ENCODE measurements around the gene HS3ST3B1. TPM values are rescaled to one million over a fixed set of nuclear protein-coding genes. Genes with fewer than 3 reads are reported as not detected.

HS3ST3B1 gene
- total RNA-seq, 1 experiment from 2014 or later: not detected

GRCh38 chr17:14289162-14289561, 11.7 kb upstream of the HS3ST3B1 start:
- Histone ChIP-seq H3K36me3 (ENCODE audit: insufficient read depth, low read length) (no peaks in the 10 kb centered on the region), H3K4me2 (ENCODE audit: low read depth, low read length, poor library complexity, severe bottlenecking) (no peak overlapping the region), H3K4me1 (ENCODE audit: low read length) (no peaks in the 10 kb centered on the region), H3K9me3 (ENCODE audit: low read length) (no peaks in the 10 kb centered on the region), H3K4me3 (ENCODE audit: low read length) (no peak overlapping the region), H4K20me1 (ENCODE audit: insufficient read depth, low read depth, low read length) (no peaks in the 10 kb centered on the region), H2AFZ (ENCODE audit: low read length) (no peak overlapping the region), H3K79me2 (ENCODE audit: low read length) (no peaks in the 10 kb centered on the region), H3K9ac (ENCODE audit: low read length) (no peak overlapping the region), H3K27ac (ENCODE audit: low read length) (no peak overlapping the region), H3K9me2 (replicated peaks; ENCODE audit: insufficient read depth, low read length) (no peaks in the 10 kb centered on the region), H3K27me3 (ENCODE audit: low read length) (no peaks in the 10 kb centered on the region)
- DNase-seq: no peak

- H3K36me3 ChIP-seq (ENCODE audit: insufficient read depth, low read length): no peaks in the 10 kb centered on the region
- DNase-seq: no peak
- no peaks in the 10 kb centered on the region for H3K27me3 ChIP-seq (ENCODE audit: low read length)
- no peaks in the 10 kb centered on the region for H4K20me1 ChIP-seq (ENCODE audit: insufficient read depth, low read depth, low read length)
- no peaks in the 10 kb centered on the region for H3K9me3 ChIP-seq (ENCODE audit: low read length)
- no peaks in the 10 kb centered on the region for H3K4me1 ChIP-seq (ENCODE audit: low read length)
- no peak overlapping the region for H3K27ac ChIP-seq (ENCODE audit: low read length)
- no peak overlapping the region for H3K9ac ChIP-seq (ENCODE audit: low read length)
- no peaks in the 10 kb centered on the region for H3K79me2 ChIP-seq (ENCODE audit: low read length)
- no peak overlapping the region for H3K4me2 ChIP-seq (ENCODE audit: low read depth, low read length, poor library complexity, severe bottlenecking)
- H2AFZ ChIP-seq (ENCODE audit: low read length): no peak overlapping the region
- H3K4me3 ChIP-seq (ENCODE audit: low read length): no peak overlapping the region
- H3K9me2 ChIP-seq (replicated peaks; ENCODE audit: insufficient read depth, low read length): no peaks in the 10 kb centered on the region
Measured at GRCh38 chr17:14294876-14295275, 6.0 kb upstream of the HS3ST3B1 start.

- Histone ChIP-seq H3K79me2 (ENCODE audit: low read length) (no peaks in the 10 kb centered on the region), H3K27ac (ENCODE audit: low read length) (no peak overlapping the region), H3K9me3 (ENCODE audit: low read length) (no peaks in the 10 kb centered on the region), H3K9ac (ENCODE audit: low read length) (no peak overlapping the region), H3K27me3 (ENCODE audit: low read length) (no peaks in the 10 kb centered on the region), H3K4me3 (ENCODE audit: low read length) (no peak overlapping the region), H2AFZ (ENCODE audit: low read length) (no peak overlapping the region), H3K4me1 (ENCODE audit: low read length) (no peaks in the 10 kb centered on the region), H3K9me2 (replicated peaks; ENCODE audit: insufficient read depth, low read length) (no peaks in the 10 kb centered on the region), H4K20me1 (ENCODE audit: insufficient read depth, low read depth, low read length) (no peaks in the 10 kb centered on the region), H3K36me3 (ENCODE audit: insufficient read depth, low read length) (no peaks in the 10 kb centered on the region), H3K4me2 (ENCODE audit: low read depth, low read length, poor library complexity, severe bottlenecking) (no peak overlapping the region)
- DNase-seq: no peak
Measured at GRCh38 chr17:14295676-14296075, 5.2 kb upstream of the HS3ST3B1 start.

- Histone ChIP-seq H3K79me2 (ENCODE audit: low read length) (no peaks in the 10 kb centered on the region), H3K27me3 (ENCODE audit: low read length) (no peaks in the 10 kb centered on the region), H3K9me3 (ENCODE audit: low read length) (no peaks in the 10 kb centered on the region), H3K4me3 (ENCODE audit: low read length) (no peak overlapping the region), H3K36me3 (ENCODE audit: insufficient read depth, low read length) (no peaks in the 10 kb centered on the region), H3K27ac (ENCODE audit: low read length) (no peak overlapping the region), H3K4me2 (ENCODE audit: low read depth, low read length, poor library complexity, severe bottlenecking) (no peak overlapping the region), H3K9me2 (replicated peaks; ENCODE audit: insufficient read depth, low read length) (no peaks in the 10 kb centered on the region), H4K20me1 (ENCODE audit: insufficient read depth, low read depth, low read length) (no peaks in the 10 kb centered on the region), H3K9ac (ENCODE audit: low read length) (no peak overlapping the region), H2AFZ (ENCODE audit: low read length) (no peak overlapping the region), H3K4me1 (ENCODE audit: low read length) (no peaks in the 10 kb centered on the region)
- no peak for DNase-seq
Measured at GRCh38 chr17:14296166-14296910, 4.5 kb upstream of the HS3ST3B1 start.

- DNase-seq: no peak
- no peaks in the 10 kb centered on the region for H3K36me3 ChIP-seq (ENCODE audit: insufficient read depth, low read length)
- H3K9ac ChIP-seq (ENCODE audit: low read length): no peak overlapping the region
- no peak overlapping the region for H3K4me3 ChIP-seq (ENCODE audit: low read length)
- no peaks in the 10 kb centered on the region for H3K9me3 ChIP-seq (ENCODE audit: low read length)
- H3K9me2 ChIP-seq (replicated peaks; ENCODE audit: insufficient read depth, low read length): no peaks in the 10 kb centered on the region
- no peak overlapping the region for H3K4me2 ChIP-seq (ENCODE audit: low read depth, low read length, poor library complexity, severe bottlenecking)
- H2AFZ ChIP-seq (ENCODE audit: low read length): no peak overlapping the region
- H3K79me2 ChIP-seq (ENCODE audit: low read length): no peaks in the 10 kb centered on the region
- H3K4me1 ChIP-seq (ENCODE audit: low read length): peaks cover 3% of the 10 kb centered on the region
- no peaks in the 10 kb centered on the region for H4K20me1 ChIP-seq (ENCODE audit: insufficient read depth, low read depth, low read length)
- no peaks in the 10 kb centered on the region for H3K27me3 ChIP-seq (ENCODE audit: low read length)
- H3K27ac ChIP-seq (ENCODE audit: low read length): no peak overlapping the region
Measured at GRCh38 chr17:14297161-14297851, 3.6 kb upstream of the HS3ST3B1 start.

- Histone ChIP-seq H3K9ac (ENCODE audit: low read length) (no peak overlapping the region), H3K36me3 (ENCODE audit: insufficient read depth, low read length) (no peaks in the 10 kb centered on the region), H3K79me2 (ENCODE audit: low read length) (no peaks in the 10 kb centered on the region), H4K20me1 (ENCODE audit: insufficient read depth, low read depth, low read length) (no peaks in the 10 kb centered on the region), H2AFZ (ENCODE audit: low read length) (no peak overlapping the region), H3K9me3 (ENCODE audit: low read length) (no peaks in the 10 kb centered on the region), H3K27me3 (ENCODE audit: low read length) (no peaks in the 10 kb centered on the region), H3K4me3 (ENCODE audit: low read length) (no peak overlapping the region), H3K4me1 (ENCODE audit: low read length) (peaks cover 10% of the 10 kb centered on the region), H3K9me2 (replicated peaks; ENCODE audit: insufficient read depth, low read length) (no peaks in the 10 kb centered on the region), H3K27ac (ENCODE audit: low read length) (no peak overlapping the region), H3K4me2 (ENCODE audit: low read depth, low read length, poor library complexity, severe bottlenecking) (no peak overlapping the region)
- DNase-seq: no peak
Measured at GRCh38 chr17:14298221-14298946, 2.5 kb upstream of the HS3ST3B1 start.

GRCh38 chr17:14298947-14299279, 2.0 kb upstream of the HS3ST3B1 start:
- no peak overlapping the region for H3K9ac ChIP-seq (ENCODE audit: low read length)
- H3K4me1 ChIP-seq (ENCODE audit: low read length): peaks cover 10% of the 10 kb centered on the region
- no peak overlapping the region for H3K4me2 ChIP-seq (ENCODE audit: low read depth, low read length, poor library complexity, severe bottlenecking)
- no peaks in the 10 kb centered on the region for H3K27me3 ChIP-seq (ENCODE audit: low read length)
- H2AFZ ChIP-seq (ENCODE audit: low read length): no peak overlapping the region
- no peaks in the 10 kb centered on the region for H3K9me2 ChIP-seq (replicated peaks; ENCODE audit: insufficient read depth, low read length)
- no peaks in the 10 kb centered on the region for H4K20me1 ChIP-seq (ENCODE audit: insufficient read depth, low read depth, low read length)
- no peaks in the 10 kb centered on the region for H3K9me3 ChIP-seq (ENCODE audit: low read length)
- H3K36me3 ChIP-seq (ENCODE audit: insufficient read depth, low read length): no peaks in the 10 kb centered on the region
- H3K4me3 ChIP-seq (ENCODE audit: low read length): no peak overlapping the region
- H3K79me2 ChIP-seq (ENCODE audit: low read length): no peaks in the 10 kb centered on the region
- no peak for DNase-seq
- H3K27ac ChIP-seq (ENCODE audit: low read length): no peak overlapping the region
